HepG2 (cell line): ENCODE measurements around the gene ARID5B. TPM values are rescaled to one million over a fixed set of nuclear protein-coding genes. Genes with fewer than 3 reads are reported as not detected.

ENCODE experiments used
- ATAC-seq: fragments of 200-7000 bp; cut with Tn5 transposase; 3 replicates; pipeline ENCODE4 v1.9.1; 2020; ENCODE audit warnings: mild to moderate bottlenecking, moderate library complexity
- BruUV-seq: library from RNA; stranded (reverse); fragments of 400-500 nt; replicated peaks from 2 replicates; lab custom pipeline; 2021; lab: Mats Ljungman, UMichigan
- CTCF ChIA-PET: fragments of 300-600 bp; formaldehyde crosslinking; extraction: SDS; loops from one replicate; lab custom pipeline; 2021; ENCODE audit warnings: low total read pairs, inconsistent platforms, low intra/inter-chr PET ratio; lab: Yijun Ruan, JAX
- POLR2A ChIA-PET: fragments of 350-600 bp; sonication (Branson Sonifier 250); formaldehyde crosslinking; loops from one replicate; lab custom pipeline; 2020; ENCODE audit warnings: antibody characterized with exemption, inconsistent platforms; lab: Yijun Ruan, JAX
- DNase-seq: peaks from one replicate; pipeline ENCODE4 v3.0.0-alpha.2; 2015; ENCODE audit warnings: low spot score
- FAIRE-seq: peaks from 3 replicates; lab custom pipeline; 2011; peaks lifted over from hg19 to GRCh38; lab: Jason Lieb, UNC
- H2AFZ ChIP-seq: one replicate; pipeline ENCODE4 v1.6.1; 2011; ENCODE audit warnings: low read length, inconsistent platforms
- H3K27ac ChIP-seq: fragments of 300-600 bp; 3 replicates; pipeline ENCODE4 v1.8.0; 2011; ENCODE audit warnings: mixed run types, mild to moderate bottlenecking, mixed read lengths, low read length, inconsistent platforms; ENCODE audit not compliant: insufficient read depth; ENCODE audit errors: extremely low read length
- H3K27me3 ChIP-seq, 2 experiments: fragments of 200-600 bp in 1 of 2; 2 replicates in 1 of 2; 3 replicates in 1 of 2; pipeline versions ENCODE4 v1.6.0 to v1.8.0; 2011; ENCODE audit warnings: low read length in 2 of 2, mild to moderate bottlenecking in 2 of 2, moderate library complexity in 2 of 2, inconsistent platforms in 1 of 2; ENCODE audit not compliant: insufficient read depth in 2 of 2, control insufficient read depth in 1 of 2
- H3K36me3 ChIP-seq, 2 experiments: fragments of 200-600 bp in 1 of 2; replicated peaks in 1 of 2; 2 replicates in 1 of 2; 3 replicates in 1 of 2; pipeline versions ENCODE4 v1.5.1 to v1.8.0; 2011; ENCODE audit warnings: low read length in 2 of 2, inconsistent platforms in 1 of 2; ENCODE audit not compliant: insufficient read depth in 2 of 2, control insufficient read depth in 1 of 2
- H3K4me1 ChIP-seq: 2 replicates; pipeline ENCODE4 v1.5.1; 2012; ENCODE audit warnings: low read length, inconsistent platforms; ENCODE audit not compliant: insufficient read depth
- H3K4me2 ChIP-seq: 2 replicates; pipeline ENCODE4 v1.6.0; 2011; ENCODE audit warnings: low read depth, low read length, inconsistent platforms
- H3K4me3 ChIP-seq, 3 experiments: fragments of 200-600 bp in 1 of 3; sonication (generic), shearing (Covaris generic) in 1 of 3; replicated peaks in 1 of 3; 2 replicates each; pipeline ENCODE4 v1.5.1; 2011 to 2016; ENCODE audit warnings: low read length in 3 of 3, inconsistent platforms in 2 of 3, low read depth in 2 of 3, mild to moderate bottlenecking in 2 of 3, control low read depth in 1 of 3, mixed read lengths in 1 of 3; ENCODE audit not compliant: insufficient read depth in 1 of 3
- H3K79me2 ChIP-seq: one replicate; pipeline ENCODE4 v1.6.1; 2011; ENCODE audit warnings: low read length, inconsistent platforms; ENCODE audit not compliant: insufficient read depth
- H3K9ac ChIP-seq: 2 replicates; pipeline ENCODE4 v1.6.0; 2011; ENCODE audit warnings: mild to moderate bottlenecking, low read depth, low read length, inconsistent platforms; ENCODE audit not compliant: insufficient read depth
- H3K9me3 ChIP-seq: 2 replicates; pipeline ENCODE4 v1.5.1; 2012; ENCODE audit warnings: mild to moderate bottlenecking, low read length
- H4K20me1 ChIP-seq: 2 replicates; pipeline ENCODE4 v1.6.0; 2011; ENCODE audit warnings: inconsistent platforms, mild to moderate bottlenecking, low read length, moderate library complexity; ENCODE audit not compliant: insufficient read depth
- CENPX ChIP-seq: sonication (generic); formaldehyde crosslinking; IDR thresholded peaks from 2 replicates; pipeline ENCODE4 v1.9.0; 2021; ENCODE audit warnings: mild to moderate bottlenecking, missing genetic modification reagents, moderate library complexity
- DR1 ChIP-seq: sonication (generic); formaldehyde crosslinking; IDR thresholded peaks from 2 replicates; pipeline ENCODE4 v1.8.0; 2021; ENCODE audit warnings: mild to moderate bottlenecking, missing genetic modification reagents, inconsistent platforms
- HNRNPK ChIP-seq: fragments of 200-400 bp; formaldehyde crosslinking; IDR thresholded peaks from 2 replicates; pipeline ENCODE4 v1.6.1; 2018; ENCODE audit warnings: low read length, low read depth, moderate library complexity, mild to moderate bottlenecking; ENCODE audit not compliant: poor library complexity, severe bottlenecking
- MAFF ChIP-seq: IDR thresholded peaks from 2 replicates; pipeline ENCODE4 v1.6.1; 2011; ENCODE audit warnings: low read depth, low read length, improper control_type of control experiment
- MAFK ChIP-seq, 2 experiments: IDR thresholded peaks in 1 of 2; conservative IDR thresholded peaks in 1 of 2; 2 replicates each; pipeline ENCODE4 v1.6.1; 2011; ENCODE audit warnings: improper control_type of control experiment in 2 of 2, low read length in 2 of 2
- MIER2 ChIP-seq: IDR thresholded peaks from 2 replicates; pipeline ENCODE4 v1.6.1; 2016; ENCODE audit warnings: missing biosample characterization, missing genetic modification reagents
- MTF2 ChIP-seq: sonication (generic); formaldehyde crosslinking; IDR thresholded peaks from 2 replicates; pipeline ENCODE4 v1.5.0; 2020; ENCODE audit warnings: missing genetic modification reagents, borderline replicate concordance
- PHB2 ChIP-seq: fragments of 450-650 bp; IDR thresholded peaks from 2 replicates; pipeline ENCODE4 v1.6.1; 2018; ENCODE audit not compliant: partially characterized antibody
- RFX5 ChIP-seq: IDR thresholded peaks from 2 replicates; pipeline ENCODE4 v1.6.1; 2011; ENCODE audit warnings: low read depth, low read length, improper control_type of control experiment
- RNF2 ChIP-seq: fragments of 450-650 bp; conservative IDR thresholded peaks from 2 replicates; pipeline ENCODE4 v1.6.1; 2016; ENCODE audit warnings: low read depth
- TCF7 ChIP-seq: sonication (generic); IDR thresholded peaks from 2 replicates; pipeline ENCODE4 v1.6.1; 2016; ENCODE audit warnings: antibody characterized with exemption, low read depth
- ZNF556 ChIP-seq: sonication (generic); formaldehyde crosslinking; IDR thresholded peaks from 2 replicates; pipeline ENCODE4 v1.4.0; 2020; ENCODE audit warnings: mild to moderate bottlenecking, missing genetic modification reagents, borderline replicate concordance
- ZNF598 ChIP-seq: sonication (generic); formaldehyde crosslinking; IDR thresholded peaks from 2 replicates; pipeline ENCODE4 v1.5.1; 2020; ENCODE audit warnings: mild to moderate bottlenecking, missing genetic modification reagents, borderline replicate concordance
- ZNF775 ChIP-seq: sonication (generic); formaldehyde crosslinking; IDR thresholded peaks from 2 replicates; pipeline ENCODE4 v1.4.0; 2020; ENCODE audit warnings: missing genetic modification reagents, mild to moderate bottlenecking, moderate library complexity, borderline replicate concordance
- WGBS: methylation state at CpG from one replicate; pipeline ENCODE4 v1.1.6; 2017; ENCODE audit warnings: low lambda C conversion rate; 5-methylcytosine and 5-hydroxymethylcytosine counted together
- in situ Hi-C: cut with HindIII; loops from 2 replicates; pipeline ENCODE4 v1.10.0; 2017; ENCODE audit warnings: low pct_unique_long_range_greater_than_20kb; ENCODE audit not compliant: extremely low pct_ligation_motif_present
- intact Hi-C: fragments of 100-400 bp; cut with micrococcal nuclease; formaldehyde crosslinking; loops from one replicate; pipeline ENCODE4 v1.10.0; 2022; ENCODE audit not compliant: unreplicated experiment
- polyA plus RNA-seq, 8 experiments: library from polyadenylated mRNA; depleted of rRNA in 3 of 8; stranded (reverse) in 7 of 8; unstranded in 1 of 8; fragments of >200 nt; fragmentation: Illumina TruSeq in 4 of 8; extraction: Trizol in 4 of 8; gene quantifications; 2 replicates each; pipeline versions ENCODE4 v1.2.1 to v1.2.3, GENCODE V29; 2011 to 2016; ENCODE audit warnings: low read depth in 4 of 8, missing spikeins in 1 of 8, mixed read lengths in 1 of 8; ENCODE audit not compliant: insufficient read depth in 1 of 8
- total RNA-seq, 5 experiments: library from RNA; depleted of rRNA; stranded (reverse); fragments of >200 nt; fragmentation: Illumina TruSeq; extraction: Trizol; gene quantifications; 2 replicates each; pipeline ENCODE4 v1.2.3, GENCODE V29; 2016; ENCODE audit warnings: low read depth in 1 of 5
- TF ChIP-seq, protein P1 (sequence below): IDR thresholded peaks from 2 replicates; pipeline ENCODE4 v1.6.1; 2012; ENCODE audit warnings: low read depth, low read length, improper control_type of control experiment

The ARID5B gene
- total and polyA plus RNA-seq, 2 of the 13 experiments (the other 11 are each of a cell fraction or from before 2014, with no cell fraction given): 6.2 to 21.1 TPM

- WGBS: 69% methylated on average over 10 of the region's 10 CpGs
- no peak overlapping the region for H3K4me2 ChIP-seq
- no peak overlapping the region for H3K4me3 ChIP-seq
- H3K4me1 ChIP-seq: peaks cover 52% of the 10 kb centered on the region
- no peak overlapping the region for H2AFZ ChIP-seq
- CTCF ChIA-PET: interaction anchor here (0.6 to 1.4 kb wide), 2 partner anchors 105 to 347 kb away, joined by 3 read pairs; no protein-coding TSS in a partner anchor
- H4K20me1 ChIP-seq: no peaks in the 10 kb centered on the region
- H3K79me2 ChIP-seq: peaks cover 14% of the 10 kb centered on the region
- intact Hi-C loops (loop anchor here (1.0 to 2.0 kb wide), 3 partner anchors 140 to 347 kb away; no protein-coding TSS in a partner anchor), in situ Hi-C loops (no loop called here)
- H3K9ac ChIP-seq: no peak overlapping the region
- FAIRE-seq (no peak), ATAC-seq (peak; percentile 38), DNase-seq (no peak)
- no peak overlapping the region for H3K27ac ChIP-seq
- H3K27me3 ChIP-seq: no peaks in the 10 kb centered on the region; a peak in 1 of 5 replicates
- TF ChIP-seq RNF2: no peak
- TF ChIP-seq ZNF556: no peak
- no peak for TF ChIP-seq MIER2
- peak; percentile 32 for TF ChIP-seq HNRNPK
- peak; percentile 93 to 95 for TF ChIP-seq MAFK (conservative IDR thresholded peaks at IDR 0.05 in 1 of 2, IDR thresholded peaks at IDR 0.05 in 1 of 2; ENCODE audit: low read length in 2 of 2)
- no peak for TF ChIP-seq PHB2
- peak; percentile 93 for TF ChIP-seq MAFF
- POLR2A ChIA-PET: no interaction called here
- H3K36me3 ChIP-seq: no peaks in the 10 kb centered on the region
- BruUV-seq: no TSS peak
- H3K9me3 ChIP-seq: no peaks in the 10 kb centered on the region
Measured at GRCh38 chr10:61897671-61898434, 3.6 kb upstream of the ARID5B start.

GRCh38 chr10:61898435-61898778 is 3.1 kb upstream of the ARID5B start:
- Histone ChIP-seq H3K4me3 (no peak overlapping the region), H3K36me3 (no peaks in the 10 kb centered on the region), H4K20me1 (no peaks in the 10 kb centered on the region), H3K9me3 (no peaks in the 10 kb centered on the region), H3K4me1 (peaks cover 52% of the 10 kb centered on the region), H3K27ac (no peak overlapping the region), H2AFZ (no peak overlapping the region), H3K4me2 (no peak overlapping the region), H3K27me3 (no peaks in the 10 kb centered on the region; a peak in 1 of 5 replicates), H3K9ac (no peak overlapping the region), H3K79me2 (peaks cover 18% of the 10 kb centered on the region)
- intact Hi-C loops (no loop called here), in situ Hi-C loops (no loop called here)
- CTCF ChIA-PET: interaction anchor here (1.4 kb wide), 1 partner anchor 347 kb away, joined by 3 read pairs; no protein-coding TSS in a partner anchor
- no TSS peak for BruUV-seq
- ATAC-seq: no peak
- POLR2A ChIA-PET: no interaction called here
- no peak for DNase-seq
- WGBS: 56% methylated on average over 2 of the region's 2 CpGs
- no peak for FAIRE-seq
- TF ChIP-seq DR1 (CRISPR knock-in tag) (no peak), TCF7 (no peak), MTF2 (no peak), CENPX (CRISPR knock-in tag) (no peak), RFX5 (no peak), ZNF775 (CRISPR knock-in tag) (no peak), ZNF598 (no peak)
- TF ChIP-seq, protein P1, sequence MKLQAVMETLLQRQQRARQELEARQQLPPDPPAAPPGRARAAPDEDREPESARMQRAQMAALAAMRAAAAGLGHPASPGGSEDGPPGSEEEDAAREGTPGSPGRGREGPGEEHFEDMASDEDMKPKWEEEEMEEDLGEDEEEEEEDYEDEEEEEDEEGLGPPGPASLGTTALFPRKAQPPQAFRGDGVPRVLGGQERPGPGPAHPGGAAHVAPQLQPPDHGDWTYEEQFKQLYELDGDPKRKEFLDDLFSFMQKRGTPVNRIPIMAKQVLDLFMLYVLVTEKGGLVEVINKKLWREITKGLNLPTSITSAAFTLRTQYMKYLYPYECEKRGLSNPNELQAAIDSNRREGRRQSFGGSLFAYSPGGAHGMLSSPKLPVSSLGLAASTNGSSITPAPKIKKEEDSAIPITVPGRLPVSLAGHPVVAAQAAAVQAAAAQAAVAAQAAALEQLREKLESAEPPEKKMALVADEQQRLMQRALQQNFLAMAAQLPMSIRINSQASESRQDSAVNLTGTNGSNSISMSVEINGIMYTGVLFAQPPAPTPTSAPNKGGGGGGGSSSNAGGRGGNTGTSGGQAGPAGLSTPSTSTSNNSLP: no peak
